Measurements from ENCODE around the gene NRP2. TPM values are rescaled to one million over a fixed set of nuclear protein-coding genes. Genes with fewer than 3 reads are reported as not detected.

NRP2 gene
- polyA plus RNA-seq, 1 experiment = 114 TPM

- Histone ChIP-seq H3K27ac (ENCODE audit: low read depth, low read length) (no peak overlapping the region), H3K4me3 (ENCODE audit: low read depth, low read length) (no peak overlapping the region), H3K9me3 (ENCODE audit: control insufficient read depth, insufficient read depth, low read length) (no peaks in the 10 kb centered on the region), H3K27me3 (ENCODE audit: control insufficient read depth, insufficient read depth, low read length) (no peaks in the 10 kb centered on the region)
- no peak for TF ChIP-seq CTCF (IDR thresholded peaks at IDR 0.05; ENCODE audit: low read depth, low read length)
- CTCF ChIA-PET = no interaction called here
- POLR2A ChIA-PET = no interaction called here
- no peak for DNase-seq (ENCODE audit: low read depth, low spot score)
These were observed 26.4 kb upstream of the NRP2 start for GRCh38 chr2:205655779-205656456.

DNA sequence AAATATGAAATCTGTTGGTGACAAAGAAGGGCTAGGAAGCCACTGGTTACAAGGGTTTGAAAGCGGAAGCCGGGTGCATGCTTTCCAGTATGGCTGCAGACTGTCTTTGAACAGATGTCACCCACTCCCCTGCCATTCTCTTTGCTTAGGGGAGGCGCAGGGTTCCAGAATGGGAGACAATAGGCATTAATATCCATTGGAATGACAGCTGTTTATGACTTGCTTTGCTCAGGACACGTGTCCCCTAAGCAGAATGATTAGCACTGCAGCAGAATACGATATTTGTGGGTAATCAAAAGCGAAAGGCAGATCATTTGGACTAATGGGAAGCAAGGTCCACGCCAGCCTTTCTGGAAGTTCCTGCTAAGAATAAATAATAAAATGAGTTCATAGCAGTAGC, 25.8 kb upstream of the NRP2 start:
- Histone ChIP-seq H3K27me3 (ENCODE audit: control insufficient read depth, insufficient read depth, low read length) (no peaks in the 10 kb centered on the region), H3K4me3 (ENCODE audit: low read depth, low read length) (no peak overlapping the region), H3K9me3 (ENCODE audit: control insufficient read depth, insufficient read depth, low read length) (no peaks in the 10 kb centered on the region), H3K27ac (ENCODE audit: low read depth, low read length) (no peak overlapping the region)
- DNase-seq (ENCODE audit: low read depth, low spot score) = no peak
- TF ChIP-seq CTCF (IDR thresholded peaks at IDR 0.05; ENCODE audit: low read depth, low read length) = no peak
- ChIA-PET CTCF (no interaction called here), POLR2A (no interaction called here)

GRCh38 chr2:205656941-205657340, 25.4 kb upstream of the NRP2 start:
- Histone ChIP-seq H3K27me3 (ENCODE audit: control insufficient read depth, insufficient read depth, low read length) (no peaks in the 10 kb centered on the region), H3K27ac (ENCODE audit: low read depth, low read length) (no peak overlapping the region), H3K9me3 (ENCODE audit: control insufficient read depth, insufficient read depth, low read length) (no peaks in the 10 kb centered on the region), H3K4me3 (ENCODE audit: low read depth, low read length) (no peak overlapping the region)
- ChIA-PET CTCF (no interaction called here), POLR2A (no interaction called here)
- no peak for TF ChIP-seq CTCF (IDR thresholded peaks at IDR 0.05; ENCODE audit: low read depth, low read length)
- DNase-seq (ENCODE audit: low read depth, low spot score) = no peak

DNA sequence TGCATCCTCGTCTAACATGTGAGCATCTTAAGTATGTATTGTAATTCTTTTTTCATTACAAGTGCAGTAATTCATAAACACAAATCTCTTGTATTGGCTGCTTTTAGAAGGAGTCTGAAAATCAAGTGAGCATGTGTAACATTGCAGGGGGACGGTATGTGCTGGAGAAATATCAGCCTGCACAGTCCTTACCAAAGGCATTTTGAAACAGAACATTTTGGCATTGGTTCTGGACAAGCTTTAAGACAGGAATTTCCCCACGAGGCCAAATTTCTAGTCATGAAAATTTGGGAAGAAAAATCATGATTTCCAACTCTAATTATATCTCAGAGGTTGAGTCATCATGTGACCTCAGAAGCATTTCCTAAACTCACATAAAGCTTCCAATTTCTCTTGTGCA, 24.7 kb upstream of the NRP2 start:
- TF ChIP-seq CTCF (IDR thresholded peaks at IDR 0.05; ENCODE audit: low read depth, low read length) = no peak
- POLR2A ChIA-PET = no interaction called here
- Histone ChIP-seq H3K4me3 (ENCODE audit: low read depth, low read length) (no peak overlapping the region), H3K27me3 (ENCODE audit: control insufficient read depth, insufficient read depth, low read length) (no peaks in the 10 kb centered on the region), H3K27ac (ENCODE audit: low read depth, low read length) (no peak overlapping the region), H3K9me3 (ENCODE audit: control insufficient read depth, insufficient read depth, low read length) (no peaks in the 10 kb centered on the region)
- CTCF ChIA-PET = no interaction called here
- DNase-seq (ENCODE audit: low read depth, low spot score) = peak; percentile 33

DNA sequence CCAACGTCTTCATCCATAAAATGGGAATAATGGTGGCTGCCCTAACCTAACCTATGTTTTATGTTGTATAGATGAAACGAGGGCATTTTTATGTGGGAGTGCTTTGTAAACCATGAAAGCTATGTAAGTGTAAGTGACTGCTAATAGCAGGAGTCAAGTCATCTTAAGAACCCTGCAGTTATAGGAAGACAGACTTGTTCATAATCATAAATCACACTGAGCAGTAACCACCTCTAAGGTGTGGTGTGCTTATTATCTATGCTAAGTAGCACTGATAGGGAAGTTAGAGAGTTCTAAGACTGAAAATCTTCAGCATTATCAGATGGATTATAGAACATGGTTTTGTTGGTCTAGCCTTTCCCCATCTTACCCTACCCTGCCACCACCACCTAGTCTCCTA, 24.2 kb upstream of the NRP2 start:
- no peak for DNase-seq (ENCODE audit: low read depth, low spot score)
- no peak for TF ChIP-seq CTCF (IDR thresholded peaks at IDR 0.05; ENCODE audit: low read depth, low read length)
- Histone ChIP-seq H3K4me3 (ENCODE audit: low read depth, low read length) (no peak overlapping the region), H3K27ac (ENCODE audit: low read depth, low read length) (no peak overlapping the region), H3K9me3 (ENCODE audit: control insufficient read depth, insufficient read depth, low read length) (no peaks in the 10 kb centered on the region), H3K27me3 (ENCODE audit: control insufficient read depth, insufficient read depth, low read length) (no peaks in the 10 kb centered on the region)
- CTCF ChIA-PET = no interaction called here
- POLR2A ChIA-PET = no interaction called here

Measured in AG04450 (cell line).